SU-DHL-6 (cell line): ENCODE measurements around the gene RAB3GAP1.

Source experiments
- H2AFZ ChIP-seq: fragments of 200-600 bp; sonication (generic); 2 replicates; pipeline ENCODE4 v1.6.1; 2014; ENCODE audit warnings: low read depth, mild to moderate bottlenecking, moderate library complexity, mixed read lengths, antibody characterized with exemption, low read length; ENCODE audit not compliant: severe bottlenecking
- H3F3A ChIP-seq: fragments of 200-600 bp; shearing (Covaris generic); 2 replicates; pipeline ENCODE4 v1.6.0; 2016; ENCODE audit warnings: antibody characterized with exemption, mild to moderate bottlenecking; ENCODE audit not compliant: insufficient read depth
- H3K27ac ChIP-seq: fragments of 200-600 bp; sonication (generic); 2 replicates; pipeline ENCODE4 v1.5.1; 2016; ENCODE audit warnings: low read depth, mild to moderate bottlenecking, low read length, moderate library complexity, mixed read lengths
- H3K27me3 ChIP-seq: fragments of 200-600 bp; sonication (generic), shearing (Covaris generic); 2 replicates; pipeline ENCODE4 v1.6.0; 2014; ENCODE audit warnings: mild to moderate bottlenecking, low read length
- H3K36me3 ChIP-seq: fragments of 200-600 bp; sonication (generic); 2 replicates; pipeline ENCODE4 v1.6.1; 2014; ENCODE audit warnings: mild to moderate bottlenecking, low read length, mixed read lengths
- H3K4me2 ChIP-seq: fragments of 300-600, 200-600 bp; shearing (Covaris generic), sonication (generic); 2 replicates; pipeline ENCODE4 v1.6.0; 2014; ENCODE audit warnings: low read length, low read depth, mild to moderate bottlenecking; ENCODE audit not compliant: poor library complexity, severe bottlenecking
- H3K4me3 ChIP-seq: fragments of 200-600 bp; sonication (generic); 2 replicates; pipeline ENCODE4 v1.5.1; 2014; ENCODE audit warnings: antibody characterized with exemption, low read length, mild to moderate bottlenecking, mixed read lengths; ENCODE audit not compliant: insufficient read depth, poor library complexity, severe bottlenecking
- H3K79me2 ChIP-seq: fragments of 200-600 bp; sonication (generic); 2 replicates; pipeline ENCODE4 v1.6.1; 2014; ENCODE audit warnings: mild to moderate bottlenecking, low read length, moderate library complexity; ENCODE audit not compliant: insufficient read depth
- H3K9ac ChIP-seq: fragments of 200-600 bp; sonication (generic); 2 replicates; pipeline ENCODE4 v1.7.0; 2014; ENCODE audit warnings: mild to moderate bottlenecking, low read length
- H3K9me2 ChIP-seq: fragments of 200-600 bp; sonication (generic); replicated peaks from 2 replicates; pipeline ENCODE4 v1.6.1; 2014; ENCODE audit warnings: low read length; ENCODE audit not compliant: insufficient read depth
- H3K9me3 ChIP-seq: fragments of 200-600 bp; sonication (generic); 2 replicates; pipeline ENCODE4 v1.6.1; 2014; ENCODE audit warnings: low read length, mixed read lengths; ENCODE audit not compliant: insufficient read depth
- H4K20me1 ChIP-seq: fragments of 200-600 bp; sonication (generic); 2 replicates; pipeline ENCODE4 v1.6.1; 2014; ENCODE audit warnings: low read depth, mild to moderate bottlenecking, antibody characterized with exemption, low read length, moderate library complexity, mixed read lengths
- EZH2phosphoT487 ChIP-seq: fragments of 200-600 bp; sonication (generic), shearing (Covaris generic); conservative IDR thresholded peaks from 2 replicates; pipeline ENCODE4 v1.6.1; 2018; ENCODE audit warnings: mild to moderate bottlenecking, antibody characterized with exemption, low read length, moderate library complexity, mixed read lengths
- TF ChIP-seq, protein P1 (sequence below): fragments of 200-600 bp; sonication (generic); IDR thresholded peaks from one replicate; pipeline ENCODE4 v1.5.1; 2017; ENCODE audit warnings: antibody characterized with exemption, mild to moderate bottlenecking, low read length, moderate library complexity; ENCODE audit not compliant: insufficient read depth, poor library complexity, severe bottlenecking

The RAB3GAP1 gene

DNA sequence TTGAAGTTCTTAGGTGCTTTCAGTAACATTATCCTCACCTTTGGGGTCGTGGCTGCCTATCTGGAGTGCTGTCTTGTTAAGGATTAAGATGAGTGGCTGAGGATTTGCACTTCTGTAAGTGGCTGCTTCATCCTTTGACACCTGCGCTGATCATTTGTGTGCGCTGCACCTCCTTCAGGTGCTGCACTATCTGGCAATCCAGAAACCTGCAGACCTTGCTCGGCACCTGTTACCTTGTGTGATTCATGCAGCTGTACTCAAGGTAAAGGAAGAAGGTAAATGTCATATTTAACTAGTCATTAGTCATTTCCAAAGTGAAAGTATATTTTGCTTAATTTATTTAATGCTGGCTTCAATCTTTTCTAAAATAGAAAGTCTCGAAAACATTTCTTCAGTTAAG lies 110.3 kb downstream of the RAB3GAP1 start:
- no peaks in the 10 kb centered on the region for H3K27me3 ChIP-seq
- H3K27ac ChIP-seq: 0 out of 2 replicates have a peak overlapping the region, but pooled peaks have one; percentile 1
- H3K9me2 ChIP-seq: no peaks in the 10 kb centered on the region
- no peak overlapping the region for H3K9ac ChIP-seq
- H3K79me2 ChIP-seq: no peaks in the 10 kb centered on the region
- peaks cover 37% of the 10 kb centered on the region for H3K36me3 ChIP-seq
- no peak overlapping the region for H3K4me3 ChIP-seq
- no peaks in the 10 kb centered on the region for H3K9me3 ChIP-seq
- no peaks in the 10 kb centered on the region for H4K20me1 ChIP-seq
- no peaks in the 10 kb centered on the region; the same call in 1 of the 2 replicates for H3F3A ChIP-seq
- TF ChIP-seq, protein P1, sequence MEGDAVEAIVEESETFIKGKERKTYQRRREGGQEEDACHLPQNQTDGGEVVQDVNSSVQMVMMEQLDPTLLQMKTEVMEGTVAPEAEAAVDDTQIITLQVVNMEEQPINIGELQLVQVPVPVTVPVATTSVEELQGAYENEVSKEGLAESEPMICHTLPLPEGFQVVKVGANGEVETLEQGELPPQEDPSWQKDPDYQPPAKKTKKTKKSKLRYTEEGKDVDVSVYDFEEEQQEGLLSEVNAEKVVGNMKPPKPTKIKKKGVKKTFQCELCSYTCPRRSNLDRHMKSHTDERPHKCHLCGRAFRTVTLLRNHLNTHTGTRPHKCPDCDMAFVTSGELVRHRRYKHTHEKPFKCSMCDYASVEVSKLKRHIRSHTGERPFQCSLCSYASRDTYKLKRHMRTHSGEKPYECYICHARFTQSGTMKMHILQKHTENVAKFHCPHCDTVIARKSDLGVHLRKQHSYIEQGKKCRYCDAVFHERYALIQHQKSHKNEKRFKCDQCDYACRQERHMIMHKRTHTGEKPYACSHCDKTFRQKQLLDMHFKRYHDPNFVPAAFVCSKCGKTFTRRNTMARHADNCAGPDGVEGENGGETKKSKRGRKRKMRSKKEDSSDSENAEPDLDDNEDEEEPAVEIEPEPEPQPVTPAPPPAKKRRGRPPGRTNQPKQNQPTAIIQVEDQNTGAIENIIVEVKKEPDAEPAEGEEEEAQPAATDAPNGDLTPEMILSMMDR: no peak
- no peak for TF ChIP-seq EZH2phosphoT487
- no peak overlapping the region for H2AFZ ChIP-seq
- H3K4me2 ChIP-seq: no peak overlapping the region

DNA sequence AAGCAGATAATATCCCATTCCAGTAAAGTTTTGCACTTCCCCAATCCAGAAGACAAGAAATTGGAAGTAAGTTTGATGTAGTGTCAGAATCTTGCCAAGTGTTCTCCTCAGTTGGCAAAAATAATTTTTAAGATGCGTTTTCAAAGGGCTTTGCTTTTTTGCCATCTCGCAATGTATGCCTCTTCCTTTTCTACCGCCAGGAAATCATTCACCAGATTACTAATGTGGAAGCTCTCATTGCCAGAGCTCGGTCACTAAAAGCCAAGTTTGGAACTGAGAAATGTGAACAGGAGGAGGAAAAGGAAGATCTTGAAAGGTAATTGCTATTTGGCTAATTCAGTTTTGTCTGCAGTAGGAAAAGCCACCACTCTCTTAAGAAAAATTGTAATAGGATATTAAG lies 110.7 kb downstream of the RAB3GAP1 start:
- Histone ChIP-seq H3K9me2 (no peaks in the 10 kb centered on the region), H2AFZ (no peak overlapping the region), H3K79me2 (no peaks in the 10 kb centered on the region), H3K4me2 (no peak overlapping the region), H3K9me3 (no peaks in the 10 kb centered on the region), H3K9ac (no peak overlapping the region), H4K20me1 (no peaks in the 10 kb centered on the region), H3F3A (no peaks in the 10 kb centered on the region; the same call in 1 of the 2 replicates), H3K4me3 (no peak overlapping the region), H3K36me3 (peaks cover 39% of the 10 kb centered on the region), H3K27ac (peak overlapping the region; percentile 1; the same call in 1 of the 2 replicates), H3K27me3 (no peaks in the 10 kb centered on the region)
- TF ChIP-seq, protein P1: no peak
- TF ChIP-seq EZH2phosphoT487: no peak

DNA sequence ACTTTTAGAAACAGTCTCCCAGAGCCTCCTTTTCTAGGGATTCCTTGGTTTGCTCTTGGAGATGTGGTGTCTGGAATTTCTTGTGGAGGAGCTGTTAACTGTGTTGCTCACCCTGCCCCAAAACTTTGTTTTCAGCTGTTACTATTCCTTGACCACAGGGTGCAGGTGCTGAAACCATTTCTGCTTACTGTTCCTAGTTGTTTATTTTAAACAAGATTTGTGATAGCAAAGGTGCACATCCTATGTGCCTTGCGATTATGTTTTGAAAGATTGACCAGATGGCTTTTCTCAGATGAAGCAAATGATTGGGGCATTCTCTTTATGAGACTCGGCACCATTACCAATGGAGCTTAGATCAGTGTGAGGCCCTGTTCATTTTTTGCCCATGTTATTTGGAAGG lies 111.2 kb downstream of the RAB3GAP1 start:
- Histone ChIP-seq H3K9ac (no peak overlapping the region), H3K27ac (peak overlapping the region; percentile 1; the same call in 1 of the 2 replicates), H3F3A (no peaks in the 10 kb centered on the region; the same call in 1 of the 2 replicates), H3K36me3 (peaks cover 40% of the 10 kb centered on the region), H3K79me2 (no peaks in the 10 kb centered on the region), H3K4me2 (no peak overlapping the region), H3K4me3 (no peak overlapping the region), H2AFZ (no peak overlapping the region), H4K20me1 (no peaks in the 10 kb centered on the region), H3K9me2 (no peaks in the 10 kb centered on the region), H3K9me3 (no peaks in the 10 kb centered on the region), H3K27me3 (no peaks in the 10 kb centered on the region)
- TF ChIP-seq EZH2phosphoT487: no peak
- TF ChIP-seq, protein P1: no peak
